ENCODE results near the gene CNST. TPM values are rescaled to one million over a fixed set of nuclear protein-coding genes. Genes with fewer than 3 reads are reported as not detected.

Gene CNST
- total and polyA plus RNA-seq, 2 of the 13 experiments (the other 11 are each of a cell fraction or from before 2014, with no cell fraction given): 6.3 to 12.4 TPM

DNA sequence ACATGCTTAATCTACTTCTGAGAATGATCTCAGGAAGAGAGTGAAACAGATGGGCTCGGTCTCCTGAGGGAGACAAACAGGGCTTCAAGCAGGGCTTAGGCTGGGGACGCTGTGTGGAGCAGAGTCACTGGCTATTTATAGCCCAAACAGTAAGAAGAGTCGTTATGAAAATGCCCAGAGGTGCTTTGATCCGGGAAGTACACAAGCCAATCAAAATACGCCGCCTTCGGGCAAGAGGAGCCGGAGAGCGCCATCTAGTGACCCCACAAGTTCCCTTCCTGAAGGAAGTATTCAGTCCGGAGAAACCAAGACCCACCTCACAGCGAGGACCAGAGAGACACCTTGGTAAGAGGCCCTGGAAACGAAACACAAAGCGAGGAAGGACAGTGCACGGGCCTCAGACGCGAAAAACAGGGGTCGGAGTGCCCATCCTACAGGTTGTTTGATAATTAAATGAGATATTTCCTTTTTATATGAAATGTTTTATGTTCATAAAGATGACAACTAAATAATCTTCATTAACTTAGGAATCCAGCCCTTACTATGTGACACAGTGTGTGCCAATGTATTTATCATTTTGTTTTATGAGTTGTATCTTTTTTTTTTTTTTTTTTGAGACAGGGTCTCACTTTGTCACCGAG, 133.0 kb downstream of the CNST start (continued):
- TF ChIP-seq, protein P1, sequence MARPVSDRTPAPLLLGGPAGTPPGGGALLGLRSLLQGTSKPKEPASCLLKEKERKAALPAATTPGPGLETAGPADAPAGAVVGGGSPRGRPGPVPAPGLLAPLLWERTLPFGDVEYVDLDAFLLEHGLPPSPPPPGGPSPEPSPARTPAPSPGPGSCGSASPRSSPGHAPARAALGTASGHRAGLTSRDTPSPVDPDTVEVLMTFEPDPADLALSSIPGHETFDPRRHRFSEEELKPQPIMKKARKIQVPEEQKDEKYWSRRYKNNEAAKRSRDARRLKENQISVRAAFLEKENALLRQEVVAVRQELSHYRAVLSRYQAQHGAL (CRISPR knock-in tag; IDR thresholded peaks at IDR 0.05; ENCODE audit: not compliant biosample characterization): no peak
- no peak for TF ChIP-seq WIZ (CRISPR knock-in tag; IDR thresholded peaks at IDR 0.05)
- TF ChIP-seq SCMH1 (CRISPR knock-in tag; IDR thresholded peaks at IDR 0.05; ENCODE audit: borderline replicate concordance): no peak
- TF ChIP-seq, protein P2, sequence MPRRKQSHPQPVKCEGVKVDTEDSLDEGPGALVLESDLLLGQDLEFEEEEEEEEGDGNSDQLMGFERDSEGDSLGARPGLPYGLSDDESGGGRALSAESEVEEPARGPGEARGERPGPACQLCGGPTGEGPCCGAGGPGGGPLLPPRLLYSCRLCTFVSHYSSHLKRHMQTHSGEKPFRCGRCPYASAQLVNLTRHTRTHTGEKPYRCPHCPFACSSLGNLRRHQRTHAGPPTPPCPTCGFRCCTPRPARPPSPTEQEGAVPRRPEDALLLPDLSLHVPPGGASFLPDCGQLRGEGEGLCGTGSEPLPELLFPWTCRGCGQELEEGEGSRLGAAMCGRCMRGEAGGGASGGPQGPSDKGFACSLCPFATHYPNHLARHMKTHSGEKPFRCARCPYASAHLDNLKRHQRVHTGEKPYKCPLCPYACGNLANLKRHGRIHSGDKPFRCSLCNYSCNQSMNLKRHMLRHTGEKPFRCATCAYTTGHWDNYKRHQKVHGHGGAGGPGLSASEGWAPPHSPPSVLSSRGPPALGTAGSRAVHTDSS (CRISPR knock-in tag; conservative IDR thresholded peaks at IDR 0.05): no peak
- no peak for TF ChIP-seq CBX1 (IDR thresholded peaks at IDR 0.05; ENCODE audit: low read depth)

DNA sequence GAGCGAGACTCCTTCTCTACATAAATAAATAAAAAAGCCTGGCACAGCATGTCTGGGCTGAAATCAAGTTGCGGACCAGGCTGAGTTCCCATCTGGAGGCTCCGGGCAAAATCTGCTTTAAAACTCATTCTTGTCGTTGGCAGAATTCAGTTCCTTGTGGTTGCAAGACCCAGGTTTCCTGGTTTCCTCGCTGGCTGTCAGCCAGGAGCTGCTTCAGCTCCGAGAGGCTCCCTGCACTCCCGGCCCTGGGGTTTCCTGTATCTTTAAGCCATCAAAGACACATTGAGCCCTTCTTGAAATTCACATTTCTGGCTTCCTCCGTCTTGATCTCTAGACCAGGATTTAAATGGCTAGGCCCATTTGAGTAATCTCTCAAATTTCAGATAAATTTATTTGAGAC, 137.3 kb downstream of the CNST start:
- DNase-seq (ENCODE audit: low spot score) (no peak), FAIRE-seq (no peak), ATAC-seq (no peak)
- in situ Hi-C loops (cut with HindIII; ENCODE audit: extremely low pct_ligation_motif_present, low pct_unique_long_range_greater_than_20kb) (no loop called here), intact Hi-C loops (cut with micrococcal nuclease; ENCODE audit: unreplicated experiment) (no loop called here)
- H3K27ac ChIP-seq (ENCODE audit: extremely low read length, insufficient read depth, low read length): no peak overlapping the region
- no peaks in the 10 kb centered on the region for H3K9me3 ChIP-seq (ENCODE audit: low read length)
- no peak overlapping the region for H2AFZ ChIP-seq (ENCODE audit: low read length)
- BruUV-seq (replicated peaks): no TSS peak
- H3K27me3 ChIP-seq (ENCODE audit: control insufficient read depth in 1 of 2, insufficient read depth in 2 of 2, low read length in 2 of 2): no peaks in the 10 kb centered on the region
- H3K4me3 ChIP-seq (replicated peaks in 1 of 3; ENCODE audit: insufficient read depth in 1 of 3, low read depth in 2 of 3, low read length in 3 of 3): no peak overlapping the region
- H4K20me1 ChIP-seq (ENCODE audit: insufficient read depth, low read length): no peaks in the 10 kb centered on the region
- 97% methylated on average over 5 of the region's 8 CpGs for WGBS (ENCODE audit: low lambda C conversion rate)
- CTCF ChIA-PET (ENCODE audit: low intra/inter-chr PET ratio, low total read pairs): no interaction called here
- no peak overlapping the region for H3K4me2 ChIP-seq (ENCODE audit: low read depth, low read length)
- POLR2A ChIA-PET: no interaction called here
- no peaks in the 10 kb centered on the region for H3K79me2 ChIP-seq (ENCODE audit: insufficient read depth, low read length)
- no peaks in the 10 kb centered on the region for H3K36me3 ChIP-seq (replicated peaks in 1 of 2; ENCODE audit: control insufficient read depth in 1 of 2, insufficient read depth in 2 of 2, low read length in 2 of 2)
- TF ChIP-seq TSC22D2 (CRISPR knock-in tag; IDR thresholded peaks at IDR 0.05; ENCODE audit: borderline replicate concordance) (no peak), REL (CRISPR knock-in tag; conservative IDR thresholded peaks at IDR 0.05) (no peak)
- peaks cover 27% of the 10 kb centered on the region for H3K4me1 ChIP-seq (ENCODE audit: insufficient read depth, low read length)
- H3K9ac ChIP-seq (ENCODE audit: insufficient read depth, low read depth, low read length): no peak overlapping the region

All from HepG2 (cell line).